ENCODE data around the gene RHO. TPM values are rescaled to one million over a fixed set of nuclear protein-coding genes. Genes with fewer than 3 reads are reported as not detected.

Gene RHO
- total and polyA plus RNA-seq, 10 of the 15 experiments (the other 5 are each of a cell fraction or from before 2014, with no cell fraction given) = not detected

GRCh38 chr3:129531699-129532098 lies 3.3 kb downstream of the RHO start:
- Histone ChIP-seq H3K4me1 (ENCODE audit: control insufficient read depth, insufficient read depth, low read length) (no peaks in the 10 kb centered on the region), H3K4me3 (no peak overlapping the region), H3K36me3 (ENCODE audit: control insufficient read depth in 2 of 2, insufficient read depth in 2 of 2, low read length in 1 of 2) (no peaks in the 10 kb centered on the region), H3K79me2 (ENCODE audit: control insufficient read depth, insufficient read depth, low read length) (no peaks in the 10 kb centered on the region), H3K9ac (ENCODE audit: control insufficient read depth, insufficient read depth, low read length) (no peak overlapping the region), H3K27ac (ENCODE audit: control insufficient read depth, insufficient read depth) (no peak overlapping the region), H4K20me1 (ENCODE audit: control insufficient read depth, insufficient read depth) (no peaks in the 10 kb centered on the region), H3K27me3 (replicated peaks in 1 of 2; ENCODE audit: control insufficient read depth in 2 of 2, insufficient read depth in 2 of 2, low read length in 1 of 2) (no peaks in the 10 kb centered on the region), H3K9me3 (replicated peaks; ENCODE audit: control insufficient read depth, insufficient read depth, low read length) (no peaks in the 10 kb centered on the region), H2AFZ (ENCODE audit: control insufficient read depth, low read depth, low read length) (no peak overlapping the region), H3K4me2 (ENCODE audit: control insufficient read depth, insufficient read depth) (no peak overlapping the region)
- intact Hi-C loops (cut with micrococcal nuclease; ENCODE audit: unreplicated experiment) = no loop called here
- DNase-seq (ENCODE audit: low read depth, low spot score) (no peak), FAIRE-seq (no peak), ATAC-seq (no peak)
- TF ChIP-seq NR2C1 (IDR thresholded peaks at IDR 0.05) (no peak), YY1 (IDR thresholded peaks at IDR 0.05; ENCODE audit: low read depth, low read length) (no peak), IRF3 (IDR thresholded peaks at IDR 0.05) (no peak), ZZZ3 (IDR thresholded peaks at IDR 0.05; ENCODE audit: control insufficient read depth, insufficient read length, low read depth) (no peak), NBN (IDR thresholded peaks at IDR 0.05) (no peak)
- CTCF ChIA-PET = no interaction called here
- BruUV-seq (replicated peaks) = no TSS peak
- RAD21 ChIA-PET (ENCODE audit: unreplicated experiment) = no interaction called here
- POLR2A ChIA-PET = interaction anchor here (0.5 kb wide), 1 partner anchor 82 kb away, joined by 6 read pairs; no protein-coding TSS in a partner anchor
- in situ Hi-C loops (cut with MboI) = no loop called here
- WGBS (ENCODE audit: insufficient coverage, insufficient replicate concordance, low lambda C conversion rate, missing lambda C conversion rate) = 44% methylated on average over 11 of the region's 11 CpGs
- SMC1A ChIA-PET (ENCODE audit: uncharacterized antibody, unreplicated experiment) = no interaction called here

- ChIA-PET SMC1A (ENCODE audit: uncharacterized antibody, unreplicated experiment) (no interaction called here), CTCF (interaction anchor here (0.9 kb wide), 1 partner anchor 95 kb away, joined by 3 read pairs; no protein-coding TSS in a partner anchor), RAD21 (ENCODE audit: unreplicated experiment) (no interaction called here), POLR2A (no interaction called here)
- Histone ChIP-seq H2AFZ (ENCODE audit: control insufficient read depth, low read depth, low read length) (no peak overlapping the region), H3K27ac (ENCODE audit: control insufficient read depth, insufficient read depth) (no peak overlapping the region), H3K4me2 (ENCODE audit: control insufficient read depth, insufficient read depth) (no peak overlapping the region), H3K4me1 (ENCODE audit: control insufficient read depth, insufficient read depth, low read length) (no peaks in the 10 kb centered on the region), H3K79me2 (ENCODE audit: control insufficient read depth, insufficient read depth, low read length) (no peaks in the 10 kb centered on the region), H3K9me3 (replicated peaks; ENCODE audit: control insufficient read depth, insufficient read depth, low read length) (no peaks in the 10 kb centered on the region), H3K4me3 (no peak overlapping the region), H4K20me1 (ENCODE audit: control insufficient read depth, insufficient read depth) (no peaks in the 10 kb centered on the region), H3K36me3 (ENCODE audit: control insufficient read depth in 2 of 2, insufficient read depth in 2 of 2, low read length in 1 of 2) (no peaks in the 10 kb centered on the region), H3K27me3 (replicated peaks in 1 of 2; ENCODE audit: control insufficient read depth in 2 of 2, insufficient read depth in 2 of 2, low read length in 1 of 2) (no peaks in the 10 kb centered on the region), H3K9ac (ENCODE audit: control insufficient read depth, insufficient read depth, low read length) (no peak overlapping the region)
- DNase-seq (ENCODE audit: low read depth, low spot score) (no peak), FAIRE-seq (no peak), ATAC-seq (no peak)
- BruUV-seq (replicated peaks) = no TSS peak
- intact Hi-C loops (cut with micrococcal nuclease; ENCODE audit: unreplicated experiment) = no loop called here
- in situ Hi-C loops (cut with MboI) = no loop called here
- 59% methylated on average over 20 of the region's 20 CpGs for WGBS (ENCODE audit: insufficient coverage, insufficient replicate concordance, low lambda C conversion rate, missing lambda C conversion rate)
- TF ChIP-seq MEF2A (IDR thresholded peaks at IDR 0.05; ENCODE audit: insufficient read depth, low read depth, low read length) (no peak), WRNIP1 (IDR thresholded peaks at IDR 0.05; ENCODE audit: borderline replicate concordance, low read depth, low read length) (no peak), ZNF24 (IDR thresholded peaks at IDR 0.05) (no peak), MTA3 (IDR thresholded peaks at IDR 0.05; ENCODE audit: borderline replicate concordance, low read length) (no peak), RFX5 (IDR thresholded peaks at IDR 0.05; ENCODE audit: low read depth, low read length) (no peak), ZNF217 (IDR thresholded peaks at IDR 0.05) (no peak), BACH1 (IDR thresholded peaks at IDR 0.05; ENCODE audit: borderline replicate concordance) (no peak), MLLT1 (IDR thresholded peaks at IDR 0.05) (no peak)
- TF ChIP-seq, protein P1, sequence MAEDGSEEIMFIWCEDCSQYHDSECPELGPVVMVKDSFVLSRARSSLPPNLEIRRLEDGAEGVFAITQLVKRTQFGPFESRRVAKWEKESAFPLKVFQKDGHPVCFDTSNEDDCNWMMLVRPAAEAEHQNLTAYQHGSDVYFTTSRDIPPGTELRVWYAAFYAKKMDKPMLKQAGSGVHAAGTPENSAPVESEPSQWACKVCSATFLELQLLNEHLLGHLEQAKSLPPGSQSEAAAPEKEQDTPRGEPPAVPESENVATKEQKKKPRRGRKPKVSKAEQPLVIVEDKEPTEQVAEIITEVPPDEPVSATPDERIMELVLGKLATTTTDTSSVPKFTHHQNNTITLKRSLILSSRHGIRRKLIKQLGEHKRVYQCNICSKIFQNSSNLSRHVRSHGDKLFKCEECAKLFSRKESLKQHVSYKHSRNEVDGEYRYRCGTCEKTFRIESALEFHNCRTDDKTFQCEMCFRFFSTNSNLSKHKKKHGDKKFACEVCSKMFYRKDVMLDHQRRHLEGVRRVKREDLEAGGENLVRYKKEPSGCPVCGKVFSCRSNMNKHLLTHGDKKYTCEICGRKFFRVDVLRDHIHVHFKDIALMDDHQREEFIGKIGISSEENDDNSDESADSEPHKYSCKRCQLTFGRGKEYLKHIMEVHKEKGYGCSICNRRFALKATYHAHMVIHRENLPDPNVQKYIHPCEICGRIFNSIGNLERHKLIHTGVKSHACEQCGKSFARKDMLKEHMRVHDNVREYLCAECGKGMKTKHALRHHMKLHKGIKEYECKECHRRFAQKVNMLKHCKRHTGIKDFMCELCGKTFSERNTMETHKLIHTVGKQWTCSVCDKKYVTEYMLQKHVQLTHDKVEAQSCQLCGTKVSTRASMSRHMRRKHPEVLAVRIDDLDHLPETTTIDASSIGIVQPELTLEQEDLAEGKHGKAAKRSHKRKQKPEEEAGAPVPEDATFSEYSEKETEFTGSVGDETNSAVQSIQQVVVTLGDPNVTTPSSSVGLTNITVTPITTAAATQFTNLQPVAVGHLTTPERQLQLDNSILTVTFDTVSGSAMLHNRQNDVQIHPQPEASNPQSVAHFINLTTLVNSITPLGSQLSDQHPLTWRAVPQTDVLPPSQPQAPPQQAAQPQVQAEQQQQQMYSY (CRISPR knock-in tag; IDR thresholded peaks at IDR 0.05) = no peak
Observed at GRCh38 chr3:129532261-129532660, 3.8 kb downstream of the RHO start.

Data from GM12878 (cell line).